ENCODE results near the gene CFAP210. TPM values are rescaled to one million over a fixed set of nuclear protein-coding genes. Genes with fewer than 3 reads are reported as not detected.

CFAP210 gene
- total RNA-seq, 1 donor from 2014 or later, result 0.40 TPM

GRCh38 chr2:169684135-169684565 lies 10.1 kb downstream of the CFAP210 start:
- ATAC-seq (no peak), DNase-seq (ENCODE audit: low spot score) (no peak)
- intact Hi-C loops (cut with DNase I), result no loop called here

GRCh38 chr2:169683425-169684134 lies 10.6 kb downstream of the CFAP210 start:
- ATAC-seq (no peak), DNase-seq (ENCODE audit: low spot score) (no peak)
- intact Hi-C loops (cut with DNase I), result no loop called here

GRCh38 chr2:169683054-169683424 lies 11.2 kb downstream of the CFAP210 start:
- intact Hi-C loops (cut with DNase I), result no loop called here
- ATAC-seq (no peak), DNase-seq (ENCODE audit: low spot score) (no peak)

- intact Hi-C loops (cut with DNase I), result no loop called here
- no peak for DNase-seq (ENCODE audit: low spot score)
- no peak for ATAC-seq
These were observed 17.4 kb downstream of the CFAP210 start for GRCh38 chr2:169676850-169677249.

- DNase-seq (ENCODE audit: low spot score) (no peak), ATAC-seq (no peak)
- intact Hi-C loops (cut with DNase I), result no loop called here
These were observed 17.8 kb downstream of the CFAP210 start for GRCh38 chr2:169676357-169676756.

- intact Hi-C loops (cut with DNase I), result no loop called here
- DNase-seq (ENCODE audit: low spot score), result no peak
- ATAC-seq, result no peak
These were observed 20.3 kb downstream of the CFAP210 start for GRCh38 chr2:169673921-169674320.

GRCh38 chr2:169673106-169673505 lies 21.1 kb downstream of the CFAP210 start:
- no peak for DNase-seq (ENCODE audit: low spot score)
- intact Hi-C loops (cut with DNase I), result no loop called here
- no peak for ATAC-seq

GRCh38 chr2:169672406-169672805 lies 21.8 kb downstream of the CFAP210 start:
- intact Hi-C loops (cut with DNase I), result no loop called here
- no peak for DNase-seq (ENCODE audit: low spot score)
- no peak for ATAC-seq

GRCh38 chr2:169670937-169671336 lies 23.3 kb downstream of the CFAP210 start:
- ATAC-seq, result no peak
- DNase-seq (ENCODE audit: low spot score), result no peak
- intact Hi-C loops (cut with DNase I), result no loop called here

GRCh38 chr2:169670215-169670651 lies 24.0 kb downstream of the CFAP210 start:
- no peak for ATAC-seq
- intact Hi-C loops (cut with DNase I), result no loop called here
- no peak for DNase-seq (ENCODE audit: low spot score)

GRCh38 chr2:169667583-169667982 lies 26.6 kb downstream of the CFAP210 start:
- DNase-seq (ENCODE audit: low spot score) (no peak), ATAC-seq (no peak)
- intact Hi-C loops (cut with DNase I), result no loop called here

GRCh38 chr2:169664978-169665930 lies 29.0 kb downstream of the CFAP210 start:
- DNase-seq (ENCODE audit: low spot score), result no peak
- no peak for ATAC-seq
- intact Hi-C loops (cut with DNase I), result no loop called here

GRCh38 chr2:169664600-169664977 lies 29.6 kb downstream of the CFAP210 start:
- intact Hi-C loops (cut with DNase I), result no loop called here
- DNase-seq (ENCODE audit: low spot score) (no peak), ATAC-seq (no peak)

GRCh38 chr2:169663247-169663646 lies 31.0 kb downstream of the CFAP210 start:
- intact Hi-C loops (cut with DNase I), result no loop called here

GRCh38 chr2:169662744-169663143 lies 31.5 kb downstream of the CFAP210 start:
- intact Hi-C loops (cut with DNase I), result no loop called here
- ATAC-seq, result no peak

More at GRCh38 chr2:169663247-169663646, 31.0 kb downstream of the CFAP210 start:
- DNase-seq (ENCODE audit: low spot score), result no peak
- no peak for ATAC-seq

GRCh38 chr2:169661265-169661664 lies 32.9 kb downstream of the CFAP210 start:
- DNase-seq (ENCODE audit: low spot score), result no peak
- intact Hi-C loops (cut with DNase I), result no loop called here
- no peak for ATAC-seq

More at GRCh38 chr2:169662744-169663143, 31.5 kb downstream of the CFAP210 start:
- DNase-seq (ENCODE audit: low spot score), result no peak

- ATAC-seq (no peak), DNase-seq (ENCODE audit: low spot score) (no peak)
- intact Hi-C loops (cut with DNase I), result no loop called here
These were observed 34.9 kb downstream of the CFAP210 start for GRCh38 chr2:169659320-169659719.

GRCh38 chr2:169658877-169659276 lies 35.3 kb downstream of the CFAP210 start:
- intact Hi-C loops (cut with DNase I), result no loop called here
- DNase-seq (ENCODE audit: low spot score), result no peak
- no peak for ATAC-seq

- DNase-seq (ENCODE audit: low spot score) (no peak), ATAC-seq (no peak)
- intact Hi-C loops (cut with DNase I), result no loop called here
These were observed 38.0 kb downstream of the CFAP210 start for GRCh38 chr2:169656164-169656563.

- ATAC-seq, result no peak
- intact Hi-C loops (cut with DNase I), result no loop called here
These were observed 40.6 kb downstream of the CFAP210 start for GRCh38 chr2:169653636-169654035.

More at GRCh38 chr2:169653636-169654035, 40.6 kb downstream of the CFAP210 start:
- DNase-seq (ENCODE audit: low spot score), result no peak

All from sciatic nerve (tissue), 2 donors.